22Rv1 (cell line): ENCODE data around the gene AKR1C8.
A peak's percentile ranks its signal among the peaks of the same experiment; 100 is the strongest.
"Not testable (repeated sequence)": the region's sequence is repeated elsewhere in the genome, so short reads cannot be mapped to it uniquely, and the experiment has no call there.

Source experiments
- H3K27ac ChIP-seq: fragments of 450-650 bp; 2 replicates; pipeline ENCODE4 v1.5.1; 2017
- ZFX ChIP-seq: fragments of 450-650 bp; IDR thresholded peaks from 2 replicates; pipeline ENCODE4 v1.6.1; 2017; ENCODE audit warnings: antibody characterized with exemption, borderline replicate concordance
- TF ChIP-seq, protein P1 (sequence below): fragments of 450-650 bp; IDR thresholded peaks from 2 replicates; pipeline ENCODE4 v1.5.1; 2017; ENCODE audit warnings: mild to moderate bottlenecking

AKR1C8 gene

DNA sequence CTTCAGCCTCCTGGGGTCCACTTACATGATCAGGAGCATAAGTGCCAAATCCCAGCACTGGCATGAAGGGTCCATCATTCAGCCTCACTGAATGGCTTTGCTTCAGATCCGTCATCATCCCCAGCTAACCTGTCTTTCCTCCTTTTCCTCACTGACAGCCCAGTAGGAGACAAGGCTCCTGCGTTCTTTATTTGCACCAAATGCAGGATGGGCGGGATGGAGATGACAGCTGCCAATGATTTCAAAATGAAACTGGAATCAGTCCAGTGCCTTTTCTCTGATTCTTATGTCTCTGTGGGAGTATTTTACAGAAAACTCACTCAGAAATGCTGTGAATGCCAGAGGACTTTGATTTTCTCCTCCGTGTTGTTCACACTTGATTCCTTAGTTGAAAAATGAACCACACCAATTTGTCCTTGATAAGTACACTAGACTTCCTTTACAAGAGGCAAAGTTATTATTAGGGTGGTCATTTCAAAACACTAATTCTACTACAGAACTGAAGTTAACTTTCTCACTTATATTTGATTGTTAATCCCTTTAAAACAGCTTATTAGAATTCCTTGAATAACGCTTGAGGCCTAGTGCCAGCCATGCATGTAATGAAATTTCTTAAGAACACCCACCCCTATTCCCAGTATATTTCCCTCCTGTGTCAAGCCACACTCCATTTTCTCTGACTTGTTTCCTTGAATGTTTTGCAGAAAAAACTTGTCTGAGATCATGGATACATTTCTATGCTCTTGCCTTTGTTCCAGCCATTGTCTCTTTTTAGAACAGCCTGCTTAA is at the start of gene AKR1C8:
TSS of gene AKR1C8 (minus strand) at position 164 of the 789 bp plus-strand sequence. CDS start at position 118, 46 bp downstream.
- H3K27ac ChIP-seq = peak within 1 kb of the TSS; percentile 12; the same call in 1 of the 2 replicates
- no peak for TF ChIP-seq ZFX
- TF ChIP-seq, protein P1, sequence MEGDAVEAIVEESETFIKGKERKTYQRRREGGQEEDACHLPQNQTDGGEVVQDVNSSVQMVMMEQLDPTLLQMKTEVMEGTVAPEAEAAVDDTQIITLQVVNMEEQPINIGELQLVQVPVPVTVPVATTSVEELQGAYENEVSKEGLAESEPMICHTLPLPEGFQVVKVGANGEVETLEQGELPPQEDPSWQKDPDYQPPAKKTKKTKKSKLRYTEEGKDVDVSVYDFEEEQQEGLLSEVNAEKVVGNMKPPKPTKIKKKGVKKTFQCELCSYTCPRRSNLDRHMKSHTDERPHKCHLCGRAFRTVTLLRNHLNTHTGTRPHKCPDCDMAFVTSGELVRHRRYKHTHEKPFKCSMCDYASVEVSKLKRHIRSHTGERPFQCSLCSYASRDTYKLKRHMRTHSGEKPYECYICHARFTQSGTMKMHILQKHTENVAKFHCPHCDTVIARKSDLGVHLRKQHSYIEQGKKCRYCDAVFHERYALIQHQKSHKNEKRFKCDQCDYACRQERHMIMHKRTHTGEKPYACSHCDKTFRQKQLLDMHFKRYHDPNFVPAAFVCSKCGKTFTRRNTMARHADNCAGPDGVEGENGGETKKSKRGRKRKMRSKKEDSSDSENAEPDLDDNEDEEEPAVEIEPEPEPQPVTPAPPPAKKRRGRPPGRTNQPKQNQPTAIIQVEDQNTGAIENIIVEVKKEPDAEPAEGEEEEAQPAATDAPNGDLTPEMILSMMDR = no peak

DNA sequence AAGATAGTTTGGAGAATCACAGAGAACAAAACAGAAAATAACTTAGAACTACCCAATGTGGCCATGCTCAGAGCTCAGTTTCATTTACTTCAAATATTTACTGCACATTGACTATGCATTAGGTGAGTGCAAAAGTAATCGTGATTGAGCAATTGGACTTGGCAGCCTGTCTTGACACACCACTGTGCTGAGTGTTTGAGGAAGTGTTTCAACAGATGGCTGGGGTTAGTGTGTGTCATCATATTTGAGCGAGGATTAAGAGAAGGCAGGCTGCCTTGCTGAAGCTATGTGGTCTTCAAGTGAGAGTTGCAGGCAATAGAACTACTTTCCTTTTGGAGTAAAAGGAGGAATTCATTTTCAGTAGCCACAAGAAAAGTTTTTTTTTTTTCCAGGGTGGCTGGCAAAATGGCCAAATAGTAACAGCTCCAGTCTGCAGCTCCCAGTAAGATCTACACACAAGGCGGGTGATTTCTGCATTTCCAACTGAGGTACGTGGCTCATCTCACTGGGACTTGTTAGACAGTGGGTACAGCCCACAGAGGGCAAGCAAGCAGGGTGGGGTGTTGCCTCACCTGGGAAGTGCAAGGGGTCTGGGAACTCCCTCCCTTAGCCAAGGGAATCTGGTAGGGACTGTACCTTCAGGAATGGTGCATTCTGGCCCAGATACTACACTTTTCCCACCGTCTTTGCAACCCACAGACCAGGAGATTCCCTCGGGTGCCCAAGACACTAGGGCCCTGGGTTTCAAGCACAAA is 49.3 kb upstream of the AKR1C8 start:
- TF ChIP-seq, protein P1 = no peak
- no peak for TF ChIP-seq ZFX
- no peak overlapping the region for H3K27ac ChIP-seq

DNA sequence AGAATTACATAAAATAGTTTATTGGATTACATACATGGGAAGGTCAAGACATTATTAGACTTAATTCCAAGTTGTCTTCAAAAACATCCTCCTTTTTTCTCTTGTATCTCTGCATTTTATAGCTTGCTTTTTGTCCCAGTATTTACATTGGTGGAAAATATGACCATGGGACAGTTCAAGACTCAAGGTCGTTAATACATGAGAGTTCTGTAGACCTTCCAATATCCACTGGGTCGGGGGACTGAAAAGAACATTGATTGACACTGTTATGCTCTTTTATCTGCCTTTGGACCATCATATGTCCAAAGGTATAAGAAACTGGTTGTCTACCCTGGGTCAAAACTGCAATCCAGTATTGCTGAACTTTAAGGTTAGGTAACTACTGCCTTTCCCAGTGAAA is 48.4 kb upstream of the AKR1C8 start:
- no peak for TF ChIP-seq ZFX
- TF ChIP-seq, protein P1 = no peak
- H3K27ac ChIP-seq = no peak overlapping the region

DNA sequence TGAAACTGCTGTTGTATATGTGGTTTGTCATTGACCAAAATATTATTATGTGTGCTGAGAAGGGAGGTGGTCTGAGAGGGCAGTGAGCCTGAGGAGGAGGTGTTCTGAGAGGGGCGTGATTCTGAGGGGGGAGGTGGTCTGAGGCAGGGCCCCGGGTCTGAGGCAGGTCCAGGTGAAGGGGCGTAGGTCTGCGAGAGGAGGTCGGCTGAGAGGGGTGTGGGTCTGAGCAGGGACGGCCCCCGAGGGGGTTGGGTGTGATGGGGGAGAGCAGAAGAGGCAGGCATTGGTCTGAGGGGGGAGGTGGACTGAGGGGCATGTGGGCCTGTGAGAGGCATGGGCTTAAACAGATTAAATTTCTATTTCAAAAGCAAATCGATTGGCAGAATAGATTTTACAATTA is 44.1 kb upstream of the AKR1C8 start:
- H3K27ac ChIP-seq = no peak overlapping the region
- TF ChIP-seq ZFX = no peak
- TF ChIP-seq, protein P1 = no peak

DNA sequence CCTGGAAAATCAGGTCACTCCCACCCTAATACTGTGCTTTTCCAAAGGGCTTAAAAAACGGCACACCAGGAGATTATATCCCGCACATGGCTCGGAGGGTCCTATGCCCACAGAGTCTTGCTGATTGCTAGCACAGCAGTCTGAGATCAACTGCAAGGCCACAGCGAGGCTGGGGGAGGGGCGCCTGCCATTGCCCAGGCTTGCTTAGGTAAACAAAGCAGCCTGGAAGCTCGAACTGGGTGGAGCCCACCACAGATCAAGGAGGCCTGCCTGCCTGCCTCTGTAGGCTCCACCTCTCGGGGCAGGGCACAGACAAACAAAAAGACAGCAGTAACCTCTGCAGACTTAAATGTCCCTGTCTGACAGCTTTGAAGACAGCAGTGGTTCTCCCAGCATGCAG is 38.0 kb upstream of the AKR1C8 start:
- H3K27ac ChIP-seq = not testable (repeated sequence)

DNA sequence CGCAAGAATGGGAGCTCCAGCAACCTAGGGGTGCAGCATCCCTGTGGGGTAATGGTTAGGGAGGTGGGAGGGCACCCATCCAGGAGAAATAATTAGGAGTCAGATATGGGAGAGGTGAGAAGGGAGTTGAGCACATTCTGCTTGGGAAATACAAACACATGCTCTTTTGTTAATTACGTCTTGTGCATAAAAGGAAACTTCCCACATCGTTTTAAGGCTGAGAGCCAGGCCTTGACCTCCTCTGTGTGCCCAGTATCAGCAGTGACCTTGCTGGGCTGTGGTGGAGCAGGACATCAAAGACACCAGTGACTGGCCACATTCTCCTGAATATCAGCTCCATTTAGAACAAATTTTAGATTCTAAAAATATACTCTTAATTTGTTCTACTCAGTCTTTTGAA is 34.3 kb upstream of the AKR1C8 start:
- no peak for TF ChIP-seq ZFX
- TF ChIP-seq, protein P1 = no peak

DNA sequence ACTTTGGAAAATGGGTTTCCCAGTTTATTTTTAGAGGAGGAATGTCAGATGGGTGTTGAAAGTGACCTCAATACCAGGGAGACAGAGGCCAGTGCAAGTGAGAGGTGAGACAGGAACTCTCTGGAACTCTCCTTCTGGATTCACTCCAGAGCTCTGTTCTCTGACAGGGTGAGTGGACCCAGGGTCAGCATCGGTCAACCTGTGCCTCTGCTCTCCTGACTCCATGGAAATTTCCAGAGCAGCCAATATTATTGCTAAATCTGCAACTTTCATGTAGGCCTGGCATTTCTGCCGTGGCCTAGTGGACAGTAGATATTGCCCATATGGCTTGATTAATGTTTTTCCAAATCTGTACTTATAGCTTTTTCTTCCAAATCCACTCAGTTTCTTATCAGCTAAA is 31.9 kb upstream of the AKR1C8 start:
- no peak overlapping the region for H3K27ac ChIP-seq
- TF ChIP-seq, protein P1 = no peak
- no peak for TF ChIP-seq ZFX

More for the DNA sequence above, 34.3 kb upstream of the AKR1C8 start:
- no peak overlapping the region for H3K27ac ChIP-seq
